HEK293 (cell line): ENCODE data around the gene INSL3.

Experiments
- CTCF ChIA-PET: fragments of 350-600 bp; formaldehyde crosslinking; extraction: SDS; loops from one replicate; lab custom pipeline; 2021; ENCODE audit warnings: antibody characterized with exemption; lab: Yijun Ruan, JAX
- POLR2A ChIA-PET: fragments of 300-600 bp; formaldehyde crosslinking; extraction: SDS; loops from one replicate; lab custom pipeline; 2020; ENCODE audit warnings: antibody characterized with exemption, inconsistent platforms; lab: Yijun Ruan, JAX
- H3K27ac ChIP-seq: fragments of 200-500 bp; sonication (Bioruptor generic); 2 replicates; pipeline ENCODE4 v1.5.1; 2014; ENCODE audit warnings: low read depth, low read length, control low read depth, inconsistent platforms; ENCODE audit errors: extremely low read depth
- H3K36me3 ChIP-seq, 2 experiments: fragments of 200-500 bp in 1 of 2; sonication (Bioruptor generic) in 1 of 2; 1 replicate in 1 of 2; 2 replicates in 1 of 2; pipeline ENCODE4 v1.5.1; 2014 to 2017; ENCODE audit warnings: inconsistent platforms in 2 of 2, low read length in 2 of 2; ENCODE audit not compliant: control insufficient read depth in 2 of 2, insufficient read depth in 1 of 2
- H3K4me1 ChIP-seq: fragments of 200-500 bp; sonication (Bioruptor generic); 2 replicates; pipeline ENCODE4 v1.5.1; 2014; ENCODE audit warnings: mild to moderate bottlenecking, low read length, inconsistent platforms; ENCODE audit not compliant: control insufficient read depth, insufficient read depth
- H3K4me3 ChIP-seq: 2 replicates; pipeline ENCODE4 v1.5.1; 2011; ENCODE audit warnings: low read depth, mild to moderate bottlenecking, control low read depth, low read length, moderate library complexity
- H3K9me3 ChIP-seq: fragments of 200-500 bp; sonication (Bioruptor generic); 2 replicates; pipeline ENCODE4 v1.5.1; 2014; ENCODE audit warnings: low read depth, low read length, inconsistent platforms; ENCODE audit not compliant: control insufficient read depth, insufficient read depth
- GLIS2 ChIP-seq: fragments of 450-650 bp; formaldehyde crosslinking; IDR thresholded peaks from 2 replicates; pipeline ENCODE4 v1.5.1; 2016; ENCODE audit warnings: missing biosample characterization, missing genetic modification characterization
- KLF7 ChIP-seq: fragments of 450-650 bp; formaldehyde crosslinking; IDR thresholded peaks from 2 replicates; pipeline ENCODE4 v1.5.1; 2016; ENCODE audit warnings: missing biosample characterization, missing genetic modification characterization, borderline replicate concordance
- PBX3 ChIP-seq: sonication (generic); formaldehyde crosslinking; IDR thresholded peaks from 2 replicates; pipeline ENCODE4 v1.8.1; 2022; ENCODE audit warnings: mild to moderate bottlenecking, moderate library complexity, missing genetic modification reagents
- SP2 ChIP-seq: fragments of 450-650 bp; formaldehyde crosslinking; IDR thresholded peaks from 2 replicates; pipeline ENCODE4 v1.5.1; 2016; ENCODE audit warnings: missing biosample characterization, missing genetic modification characterization
- ZBTB10 ChIP-seq: fragments of 450-650 bp; formaldehyde crosslinking; IDR thresholded peaks from 2 replicates; pipeline ENCODE4 v1.5.1; 2016; ENCODE audit warnings: missing biosample characterization, missing genetic modification characterization
- ZBTB11 ChIP-seq: fragments of 450-650 bp; formaldehyde crosslinking; conservative IDR thresholded peaks from 2 replicates; pipeline ENCODE4 v1.5.1; 2016; ENCODE audit warnings: low read depth, missing biosample characterization, missing genetic modification characterization
- ZFP41 ChIP-seq: fragments of 450-650 bp; formaldehyde crosslinking; IDR thresholded peaks from 2 replicates; pipeline ENCODE4 v1.5.1; 2016; ENCODE audit warnings: missing biosample characterization, missing genetic modification characterization, borderline replicate concordance
- ZNF112 ChIP-seq: fragments of 450-650 bp; formaldehyde crosslinking; IDR thresholded peaks from 2 replicates; pipeline ENCODE4 v1.5.0; 2017; ENCODE audit warnings: missing biosample characterization, missing genetic modification characterization
- ZNF133 ChIP-seq: fragments of 450-650 bp; formaldehyde crosslinking; IDR thresholded peaks from 2 replicates; pipeline ENCODE4 v1.5.1; 2016; ENCODE audit warnings: missing biosample characterization, missing genetic modification characterization
- ZNF146 ChIP-seq: fragments of 450-650 bp; formaldehyde crosslinking; IDR thresholded peaks from 2 replicates; pipeline ENCODE4 v1.5.1; 2016; ENCODE audit warnings: missing biosample characterization, missing genetic modification characterization
- ZNF16 ChIP-seq: fragments of 450-650 bp; formaldehyde crosslinking; IDR thresholded peaks from 2 replicates; pipeline ENCODE4 v1.5.1; 2016; ENCODE audit warnings: low read depth, missing biosample characterization, missing genetic modification characterization
- ZNF335 ChIP-seq: fragments of 450-650 bp; formaldehyde crosslinking; conservative IDR thresholded peaks from 2 replicates; pipeline ENCODE4 v1.5.1; 2016; ENCODE audit warnings: missing biosample characterization, missing genetic modification characterization
- ZNF560 ChIP-seq: fragments of 450-650 bp; formaldehyde crosslinking; IDR thresholded peaks from 2 replicates; pipeline ENCODE4 v1.5.1; 2017; ENCODE audit warnings: missing biosample characterization, missing genetic modification characterization, borderline replicate concordance
- ZNF580 ChIP-seq: fragments of 450-650 bp; formaldehyde crosslinking; IDR thresholded peaks from 2 replicates; pipeline ENCODE4 v1.5.1; 2016; ENCODE audit warnings: missing biosample characterization, missing genetic modification characterization
- ZNF623 ChIP-seq: fragments of 450-650 bp; formaldehyde crosslinking; IDR thresholded peaks from 2 replicates; pipeline ENCODE4 v1.5.1; 2016; ENCODE audit warnings: missing biosample characterization, missing genetic modification characterization
- ZNF626 ChIP-seq: fragments of 450-650 bp; sonication (Bioruptor Pico); formaldehyde crosslinking; IDR thresholded peaks from 2 replicates; pipeline ENCODE4 v1.5.1; 2018; ENCODE audit warnings: missing biosample characterization, missing genetic modification characterization, inconsistent platforms
- ZNF791 ChIP-seq: fragments of 450-650 bp; formaldehyde crosslinking; IDR thresholded peaks from 2 replicates; pipeline ENCODE4 v1.5.1; 2016; ENCODE audit warnings: missing biosample characterization, missing genetic modification characterization
- ZSCAN4 ChIP-seq: fragments of 450-650 bp; formaldehyde crosslinking; IDR thresholded peaks from 2 replicates; pipeline ENCODE4 v1.5.1; 2017; ENCODE audit warnings: missing biosample characterization, missing genetic modification characterization
- TF ChIP-seq, protein P1 (sequence below): fragments of 450-650 bp; formaldehyde crosslinking; optimal IDR thresholded peaks from 2 replicates; pipeline ENCODE3; 2016; ENCODE audit warnings: missing biosample characterization, mild to moderate bottlenecking, missing genetic modification characterization

Gene INSL3

GRCh38 chr19:17841371-17841809, 20.1 kb upstream of the INSL3 start (continued):
- 0 out of 2 replicates have a peak, but pooled peaks have one; percentile 20 for TF ChIP-seq GLIS2 (tag by site-specific recombination)
- no peak for TF ChIP-seq ZNF580 (tag by site-specific recombination)
- TF ChIP-seq ZNF335 (tag by site-specific recombination): peak; percentile 50
- 0 out of 2 replicates have a peak, but pooled peaks have one; percentile 31 for TF ChIP-seq ZBTB10 (tag by site-specific recombination)
- no peak for TF ChIP-seq PBX3 (CRISPR knock-in tag)

- Histone ChIP-seq H3K27ac (no peak overlapping the region), H3K36me3 (no peaks in the 10 kb centered on the region), H3K9me3 (no peaks in the 10 kb centered on the region), H3K4me3 (no peak overlapping the region), H3K4me1 (no peaks in the 10 kb centered on the region)
- POLR2A ChIA-PET: no interaction called here
- TF ChIP-seq, protein P1, sequence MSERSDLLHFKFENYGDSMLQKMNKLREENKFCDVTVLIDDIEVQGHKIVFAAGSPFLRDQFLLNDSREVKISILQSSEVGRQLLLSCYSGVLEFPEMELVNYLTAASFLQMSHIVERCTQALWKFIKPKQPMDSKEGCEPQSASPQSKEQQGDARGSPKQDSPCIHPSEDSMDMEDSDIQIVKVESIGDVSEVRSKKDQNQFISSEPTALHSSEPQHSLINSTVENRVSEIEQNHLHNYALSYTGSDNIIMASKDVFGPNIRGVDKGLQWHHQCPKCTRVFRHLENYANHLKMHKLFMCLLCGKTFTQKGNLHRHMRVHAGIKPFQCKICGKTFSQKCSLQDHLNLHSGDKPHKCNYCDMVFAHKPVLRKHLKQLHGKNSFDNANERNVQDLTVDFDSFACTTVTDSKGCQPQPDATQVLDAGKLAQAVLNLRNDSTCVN: no peak
- no peak for TF ChIP-seq ZSCAN4 (tag by site-specific recombination)
- CTCF ChIA-PET: interaction anchor here (0.6 to 1.5 kb wide), 2 partner anchors 19 to 212 kb away, joined by 3 to 5 read pairs; partner anchors contain the start of gene RPL18A
Observed at GRCh38 chr19:17840019-17840418, 18.7 kb upstream of the INSL3 start.

GRCh38 chr19:17837972-17838371, 16.7 kb upstream of the INSL3 start:
- ChIA-PET CTCF (interaction anchor here (0.6 kb wide), 1 partner anchor 366 kb away, joined by 4 read pairs; no protein-coding TSS in a partner anchor), POLR2A (interaction anchor here (0.7 kb wide), 1 partner anchor 683 kb away, joined by 3 read pairs; no protein-coding TSS in a partner anchor)
- H3K36me3 ChIP-seq: no peaks in the 10 kb centered on the region
- no peak overlapping the region for H3K27ac ChIP-seq
- no peaks in the 10 kb centered on the region for H3K9me3 ChIP-seq
- H3K4me3 ChIP-seq: no peak overlapping the region
- H3K4me1 ChIP-seq: no peaks in the 10 kb centered on the region
- TF ChIP-seq ZNF146 (no peak), ZNF560 (tag by site-specific recombination) (no peak), ZNF112 (tag by site-specific recombination) (no peak), SP2 (no peak), ZNF626 (tag by site-specific recombination) (no peak), ZBTB11 (tag by site-specific recombination) (no peak), ZNF791 (no peak), ZNF16 (tag by site-specific recombination) (no peak), ZNF623 (tag by site-specific recombination) (no peak), KLF7 (no peak), ZNF133 (tag by site-specific recombination) (no peak), ZFP41 (tag by site-specific recombination) (no peak)
